ENCODE data around the gene FBXW9.
"Not testable (repeated sequence)": the region's sequence is repeated elsewhere in the genome, so short reads cannot be mapped to it uniquely, and the experiment has no call there.

Gene FBXW9

DNA sequence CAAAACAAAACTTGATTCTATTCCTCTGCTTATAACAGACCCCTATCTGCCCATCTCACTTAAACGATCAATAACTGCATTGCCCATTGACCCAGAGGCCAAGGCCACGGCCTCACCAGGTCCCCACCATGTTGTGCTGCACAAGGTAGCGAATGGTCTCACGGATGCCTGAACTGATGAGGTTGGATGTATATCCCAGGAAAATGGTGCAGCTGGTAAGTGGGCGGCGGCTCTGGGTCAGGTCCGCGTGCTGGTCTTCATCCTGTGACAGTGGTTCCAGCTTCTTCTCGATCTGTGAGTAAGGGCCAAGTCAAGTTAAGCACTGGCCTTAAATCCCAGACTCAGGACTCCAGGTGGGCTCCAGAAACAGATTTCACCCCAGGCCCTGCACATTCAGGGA is 16.4 kb downstream of the FBXW9 start:
- peaks cover 25 to 39% of the 10 kb centered on the region in 2 donors for H3K36me3 ChIP-seq (ENCODE audit: control insufficient read depth in 2 of 2, insufficient read depth in 2 of 2, low read length in 2 of 2)
- H3K27me3 ChIP-seq (ENCODE audit: control insufficient read depth in 1 of 2, insufficient read depth in 2 of 2, low read length in 2 of 2): no peaks in the 10 kb centered on the region
- H3K9ac ChIP-seq (ENCODE audit: low read length in 2 of 2): no peak overlapping the region
- peaks cover 13% of the 10 kb centered on the region for H3K4me1 ChIP-seq (ENCODE audit: control insufficient read depth, insufficient read depth, low read length)
- no peak overlapping the region for H3K4me3 ChIP-seq (ENCODE audit: low read length in 2 of 2)
- no peaks in the 10 kb centered on the region for H3K9me3 ChIP-seq (ENCODE audit: control insufficient read depth in 2 of 2, low read length in 2 of 2)
- H3K27ac ChIP-seq (ENCODE audit: low read length): no peak overlapping the region

GRCh38 chr19:12678039-12678438 is 18.4 kb downstream of the FBXW9 start:
- H3K9ac ChIP-seq (ENCODE audit: low read length in 2 of 2); H3K9me3 ChIP-seq (ENCODE audit: control insufficient read depth in 2 of 2, low read length in 2 of 2); H3K4me3 ChIP-seq (ENCODE audit: low read length in 2 of 2); H3K27ac ChIP-seq (ENCODE audit: low read length); H3K27me3 ChIP-seq (ENCODE audit: control insufficient read depth in 1 of 2, insufficient read depth in 2 of 2, low read length in 2 of 2): not testable (repeated sequence)
- Histone ChIP-seq H3K4me1 (ENCODE audit: control insufficient read depth, insufficient read depth, low read length) (peaks cover 13% of the 10 kb centered on the region), H3K36me3 (ENCODE audit: control insufficient read depth in 2 of 2, insufficient read depth in 2 of 2, low read length in 2 of 2) (peaks cover 33 to 48% of the 10 kb centered on the region in 2 donors)

- Histone ChIP-seq H3K27me3 (ENCODE audit: control insufficient read depth in 1 of 2, insufficient read depth in 2 of 2, low read length in 2 of 2) (no peaks in the 10 kb centered on the region), H3K36me3 (ENCODE audit: control insufficient read depth in 2 of 2, insufficient read depth in 2 of 2, low read length in 2 of 2) (peaks cover 38 to 53% of the 10 kb centered on the region in 2 donors), H3K4me1 (ENCODE audit: control insufficient read depth, insufficient read depth, low read length) (peaks cover 13% of the 10 kb centered on the region), H3K4me3 (ENCODE audit: low read length in 2 of 2) (no peak overlapping the region), H3K9me3 (ENCODE audit: control insufficient read depth in 2 of 2, low read length in 2 of 2) (no peaks in the 10 kb centered on the region), H3K27ac (ENCODE audit: low read length) (no peak overlapping the region), H3K9ac (ENCODE audit: low read length in 2 of 2) (no peak overlapping the region)
Observed at GRCh38 chr19:12676928-12677327, 19.5 kb downstream of the FBXW9 start.

GRCh38 chr19:12676384-12676792 is 20.0 kb downstream of the FBXW9 start:
- Histone ChIP-seq H3K4me3 (ENCODE audit: low read length in 2 of 2) (peak overlapping the region in 1 of 2 donors; percentile 22), H3K27ac (ENCODE audit: low read length) (no peak overlapping the region), H3K9me3 (ENCODE audit: control insufficient read depth in 2 of 2, low read length in 2 of 2) (no peaks in the 10 kb centered on the region), H3K9ac (ENCODE audit: low read length in 2 of 2) (no peak overlapping the region), H3K36me3 (ENCODE audit: control insufficient read depth in 2 of 2, insufficient read depth in 2 of 2, low read length in 2 of 2) (peaks cover 38 to 53% of the 10 kb centered on the region in 2 donors), H3K4me1 (ENCODE audit: control insufficient read depth, insufficient read depth, low read length) (peaks cover 13% of the 10 kb centered on the region), H3K27me3 (ENCODE audit: control insufficient read depth in 1 of 2, insufficient read depth in 2 of 2, low read length in 2 of 2) (no peaks in the 10 kb centered on the region)

GRCh38 chr19:12675940-12676339 is 20.5 kb downstream of the FBXW9 start:
- no peaks in the 10 kb centered on the region for H3K9me3 ChIP-seq (ENCODE audit: control insufficient read depth in 2 of 2, low read length in 2 of 2)
- H3K9ac ChIP-seq (ENCODE audit: low read length in 2 of 2): no peak overlapping the region
- H3K27ac ChIP-seq (ENCODE audit: low read length): no peak overlapping the region
- peak overlapping the region in 1 of 2 donors; percentile 22 for H3K4me3 ChIP-seq (ENCODE audit: low read length in 2 of 2)
- H3K4me1 ChIP-seq (ENCODE audit: control insufficient read depth, insufficient read depth, low read length): peaks cover 13% of the 10 kb centered on the region
- H3K27me3 ChIP-seq (ENCODE audit: control insufficient read depth in 1 of 2, insufficient read depth in 2 of 2, low read length in 2 of 2): no peaks in the 10 kb centered on the region
- peaks cover 38 to 53% of the 10 kb centered on the region in 2 donors for H3K36me3 ChIP-seq (ENCODE audit: control insufficient read depth in 2 of 2, insufficient read depth in 2 of 2, low read length in 2 of 2)

GRCh38 chr19:12675399-12675798 is 21.0 kb downstream of the FBXW9 start:
- no peak overlapping the region for H3K4me3 ChIP-seq (ENCODE audit: low read length in 2 of 2)
- H3K27me3 ChIP-seq (ENCODE audit: control insufficient read depth in 1 of 2, insufficient read depth in 2 of 2, low read length in 2 of 2): no peaks in the 10 kb centered on the region
- no peak overlapping the region for H3K9ac ChIP-seq (ENCODE audit: low read length in 2 of 2)
- H3K27ac ChIP-seq (ENCODE audit: low read length): no peak overlapping the region
- H3K9me3 ChIP-seq (ENCODE audit: control insufficient read depth in 2 of 2, low read length in 2 of 2): no peaks in the 10 kb centered on the region
- H3K36me3 ChIP-seq (ENCODE audit: control insufficient read depth in 2 of 2, insufficient read depth in 2 of 2, low read length in 2 of 2): peaks cover 38 to 53% of the 10 kb centered on the region in 2 donors
- H3K4me1 ChIP-seq (ENCODE audit: control insufficient read depth, insufficient read depth, low read length): peaks cover 17% of the 10 kb centered on the region

GRCh38 chr19:12672744-12673143 is 23.7 kb downstream of the FBXW9 start:
- Histone ChIP-seq H3K4me1 (ENCODE audit: control insufficient read depth, insufficient read depth, low read length) (peaks cover 26% of the 10 kb centered on the region), H3K36me3 (ENCODE audit: control insufficient read depth in 2 of 2, insufficient read depth in 2 of 2, low read length in 2 of 2) (peaks cover 27 to 38% of the 10 kb centered on the region in 2 donors), H3K9ac (ENCODE audit: low read length in 2 of 2) (no peak overlapping the region), H3K9me3 (ENCODE audit: control insufficient read depth in 2 of 2, low read length in 2 of 2) (no peaks in the 10 kb centered on the region), H3K27me3 (ENCODE audit: control insufficient read depth in 1 of 2, insufficient read depth in 2 of 2, low read length in 2 of 2) (no peaks in the 10 kb centered on the region), H3K4me3 (ENCODE audit: low read length in 2 of 2) (no peak overlapping the region), H3K27ac (ENCODE audit: low read length) (no peak overlapping the region)

- peaks cover 12 to 20% of the 10 kb centered on the region in 2 donors for H3K36me3 ChIP-seq (ENCODE audit: control insufficient read depth in 2 of 2, insufficient read depth in 2 of 2, low read length in 2 of 2)
- peak overlapping the region; percentile 92 to 97 for H3K4me3 ChIP-seq (ENCODE audit: low read length in 2 of 2)
- peak overlapping the region; percentile 95 for H3K27ac ChIP-seq (ENCODE audit: low read length)
- H3K9me3 ChIP-seq (ENCODE audit: control insufficient read depth in 2 of 2, low read length in 2 of 2): no peaks in the 10 kb centered on the region
- H3K9ac ChIP-seq (ENCODE audit: low read length in 2 of 2): peak overlapping the region; percentile 89 to 95
- no peaks in the 10 kb centered on the region for H3K27me3 ChIP-seq (ENCODE audit: control insufficient read depth in 1 of 2, insufficient read depth in 2 of 2, low read length in 2 of 2)
- peaks cover 41% of the 10 kb centered on the region for H3K4me1 ChIP-seq (ENCODE audit: control insufficient read depth, insufficient read depth, low read length)
Observed at GRCh38 chr19:12670159-12670928, 26.1 kb downstream of the FBXW9 start.

DNA sequence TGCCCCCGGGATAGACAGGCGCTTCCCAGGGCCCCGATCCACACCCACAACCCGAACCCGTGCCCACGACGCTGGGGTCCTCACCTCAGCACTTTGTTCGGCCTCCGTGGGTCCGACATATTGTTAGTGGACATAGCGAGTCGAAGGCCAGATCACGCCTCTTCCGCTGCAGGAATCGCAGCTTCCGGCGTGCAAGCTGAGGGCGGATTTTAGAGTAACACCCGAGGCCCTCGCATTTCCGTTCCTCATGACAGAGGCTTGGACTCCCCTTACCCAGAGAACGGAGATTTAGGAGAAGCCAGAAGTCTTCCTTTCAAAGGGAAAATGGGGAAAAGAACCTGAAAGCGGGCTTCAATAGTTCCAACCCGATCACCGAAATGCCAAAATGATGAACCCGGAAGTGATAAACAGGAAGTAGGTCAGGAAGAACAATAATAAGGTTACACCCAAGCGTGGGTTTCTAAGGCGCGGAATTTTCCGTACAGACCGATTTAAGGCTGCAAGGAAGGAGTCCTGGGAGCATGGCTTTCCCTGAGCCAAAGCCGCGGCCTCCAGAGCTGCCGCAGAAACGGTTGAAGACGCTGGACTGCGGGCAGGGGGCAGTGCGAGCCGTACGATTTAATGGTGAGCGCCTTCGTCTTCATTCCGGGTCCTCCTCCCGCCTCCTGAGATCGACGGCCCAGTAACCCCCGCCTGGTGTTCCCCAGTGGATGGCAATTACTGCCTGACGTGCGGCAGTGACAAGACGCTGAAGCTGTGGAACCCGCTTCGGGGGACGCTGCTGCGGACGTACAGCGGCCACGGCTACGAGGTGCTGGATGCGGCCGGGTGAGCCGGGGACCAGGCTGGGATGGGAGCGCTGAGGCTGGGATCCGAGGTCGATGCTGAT is 26.9 kb downstream of the FBXW9 start:
- peak overlapping the region; percentile 92 to 97 for H3K4me3 ChIP-seq (ENCODE audit: low read length in 2 of 2)
- peaks cover 41% of the 10 kb centered on the region for H3K4me1 ChIP-seq (ENCODE audit: control insufficient read depth, insufficient read depth, low read length)

DNA sequence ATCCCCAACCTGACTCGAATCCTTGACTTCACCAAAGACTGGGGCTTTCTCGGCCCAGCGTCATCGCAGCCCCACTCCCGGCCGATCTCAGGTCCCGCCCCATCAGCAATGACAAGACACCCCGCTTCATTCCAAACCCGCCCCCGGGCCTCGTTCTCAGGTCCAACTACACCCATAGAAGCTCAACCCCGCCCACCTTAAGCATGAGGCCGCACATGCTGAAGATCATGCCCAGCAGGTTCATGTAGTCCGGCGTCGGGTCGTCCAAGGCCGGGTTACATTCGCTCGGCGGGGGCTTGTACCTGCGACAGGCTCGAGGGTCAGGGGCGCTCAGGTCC is 27.5 kb downstream of the FBXW9 start:
- no peaks in the 10 kb centered on the region for H3K27me3 ChIP-seq (ENCODE audit: control insufficient read depth in 1 of 2, insufficient read depth in 2 of 2, low read length in 2 of 2)
- peak overlapping the region; percentile 95 for H3K27ac ChIP-seq (ENCODE audit: low read length)
- H3K4me1 ChIP-seq (ENCODE audit: control insufficient read depth, insufficient read depth, low read length): peaks cover 41% of the 10 kb centered on the region
- no peaks in the 10 kb centered on the region for H3K9me3 ChIP-seq (ENCODE audit: control insufficient read depth in 2 of 2, low read length in 2 of 2)
- H3K4me3 ChIP-seq (ENCODE audit: low read length in 2 of 2): peak overlapping the region; percentile 92 to 97
- H3K9ac ChIP-seq (ENCODE audit: low read length in 2 of 2): peak overlapping the region; percentile 89 to 95
- H3K36me3 ChIP-seq (ENCODE audit: control insufficient read depth in 2 of 2, insufficient read depth in 2 of 2, low read length in 2 of 2): peaks cover 6 to 16% of the 10 kb centered on the region in 2 donors

More for the DNA sequence above, 26.9 kb downstream of the FBXW9 start:
- H3K9me3 ChIP-seq (ENCODE audit: control insufficient read depth in 2 of 2, low read length in 2 of 2): no peaks in the 10 kb centered on the region
- peak overlapping the region; percentile 89 to 95 for H3K9ac ChIP-seq (ENCODE audit: low read length in 2 of 2)
- no peaks in the 10 kb centered on the region for H3K27me3 ChIP-seq (ENCODE audit: control insufficient read depth in 1 of 2, insufficient read depth in 2 of 2, low read length in 2 of 2)
- H3K36me3 ChIP-seq (ENCODE audit: control insufficient read depth in 2 of 2, insufficient read depth in 2 of 2, low read length in 2 of 2): peaks cover 12 to 23% of the 10 kb centered on the region in 2 donors
- H3K27ac ChIP-seq (ENCODE audit: low read length): peak overlapping the region; percentile 95
